ENCODE data around the gene SIT1.

SIT1 gene

GRCh38 chr9:35684921-35685320 lies 34.2 kb upstream of the SIT1 start:
- H3K4me3 ChIP-seq (ENCODE audit: low read length): no peak overlapping the region
- no peak for DNase-seq (ENCODE audit: low read depth, low spot score)

- DNase-seq (ENCODE audit: low read depth, low spot score): no peak
- H3K4me3 ChIP-seq (ENCODE audit: low read length): no peak overlapping the region
These were observed 32.6 kb upstream of the SIT1 start for GRCh38 chr9:35683323-35683722.

GRCh38 chr9:35682520-35683315 lies 32.0 kb upstream of the SIT1 start:
- H3K4me3 ChIP-seq (ENCODE audit: low read length): no peak overlapping the region
- DNase-seq (ENCODE audit: low read depth, low spot score): no peak

- H3K4me3 ChIP-seq (ENCODE audit: low read length): no peak overlapping the region
- no peak for DNase-seq (ENCODE audit: low read depth, low spot score)
These were observed 31.3 kb upstream of the SIT1 start for GRCh38 chr9:35682051-35682450.

GRCh38 chr9:35681341-35682002 lies 30.7 kb upstream of the SIT1 start:
- H3K4me3 ChIP-seq (ENCODE audit: low read length): no peak overlapping the region
- no peak for DNase-seq (ENCODE audit: low read depth, low spot score)

- DNase-seq (ENCODE audit: low read depth, low spot score): no peak
These were observed 29.8 kb upstream of the SIT1 start for GRCh38 chr9:35680331-35681105.

GRCh38 chr9:35679766-35680330 lies 29.1 kb upstream of the SIT1 start:
- no peak overlapping the region for H3K4me3 ChIP-seq (ENCODE audit: low read length)
- DNase-seq (ENCODE audit: low read depth, low spot score): no peak

More at GRCh38 chr9:35680331-35681105, 29.8 kb upstream of the SIT1 start:
- H3K4me3 ChIP-seq (ENCODE audit: low read length): no peak overlapping the region

- H3K4me3 ChIP-seq (ENCODE audit: low read length): no peak overlapping the region
- DNase-seq (ENCODE audit: low read depth, low spot score): no peak
These were observed 28.4 kb upstream of the SIT1 start for GRCh38 chr9:35679091-35679490.

- no peak for DNase-seq (ENCODE audit: low read depth, low spot score)
These were observed 25.1 kb upstream of the SIT1 start for GRCh38 chr9:35675732-35676392.

GRCh38 chr9:35675204-35675603 lies 24.5 kb upstream of the SIT1 start:
- no peak for DNase-seq (ENCODE audit: low read depth, low spot score)
- H3K4me3 ChIP-seq (ENCODE audit: low read length): no peak overlapping the region

More at GRCh38 chr9:35675732-35676392, 25.1 kb upstream of the SIT1 start:
- no peak overlapping the region for H3K4me3 ChIP-seq (ENCODE audit: low read length)

GRCh38 chr9:35674025-35674361 lies 23.3 kb upstream of the SIT1 start:
- H3K4me3 ChIP-seq (ENCODE audit: low read length): no peak overlapping the region
- DNase-seq (ENCODE audit: low read depth, low spot score): no peak

GRCh38 chr9:35673132-35674024 lies 22.6 kb upstream of the SIT1 start, which contains the start of gene CA9:
Gene CA9 (plus strand): TSS chr9:35673928. CDS start chr9:35673960, 32 bp downstream.
- H3K4me3 ChIP-seq (ENCODE audit: low read length): no peak within 1 kb of the TSS
- no peak for DNase-seq (ENCODE audit: low read depth, low spot score)

GRCh38 chr9:35669331-35670145 lies 18.8 kb upstream of the SIT1 start:
- H3K4me3 ChIP-seq (ENCODE audit: low read length): no peak overlapping the region
- no peak for DNase-seq (ENCODE audit: low read depth, low spot score)

- DNase-seq (ENCODE audit: low read depth, low spot score): no peak
These were observed 17.2 kb upstream of the SIT1 start for GRCh38 chr9:35667939-35668338.

GRCh38 chr9:35666549-35666948 lies 15.8 kb upstream of the SIT1 start:
- H3K4me3 ChIP-seq (ENCODE audit: low read length): no peak overlapping the region

More at GRCh38 chr9:35667939-35668338, 17.2 kb upstream of the SIT1 start:
- no peak overlapping the region for H3K4me3 ChIP-seq (ENCODE audit: low read length)

GRCh38 chr9:35666045-35666444 lies 15.3 kb upstream of the SIT1 start:
- peak overlapping the region; percentile 59 for H3K4me3 ChIP-seq (ENCODE audit: low read length)

More at GRCh38 chr9:35666549-35666948, 15.8 kb upstream of the SIT1 start:
- DNase-seq (ENCODE audit: low read depth, low spot score): no peak

GRCh38 chr9:35665471-35665818 lies 14.7 kb upstream of the SIT1 start:
- DNase-seq (ENCODE audit: low read depth, low spot score): no peak
- H3K4me3 ChIP-seq (ENCODE audit: low read length): peak overlapping the region; percentile 59

More at GRCh38 chr9:35666045-35666444, 15.3 kb upstream of the SIT1 start:
- DNase-seq (ENCODE audit: low read depth, low spot score): no peak

Measured in Jurkat, Clone E6-1 (cell line).